NT2/D1 (cell line): ENCODE results near the gene LENG8.
"Not testable (repeated sequence)": the region's sequence is repeated elsewhere in the genome, so short reads cannot be mapped to it uniquely, and the experiment has no call there.

Experiments
- DNase-seq: peaks from one replicate; pipeline ENCODE4 v3.0.0-alpha.2; 2011; ENCODE audit warnings: low read depth, low spot score
- H3K27me3 ChIP-seq: 2 replicates; pipeline ENCODE4 v1.6.0; 2011; ENCODE audit warnings: mild to moderate bottlenecking; ENCODE audit not compliant: insufficient read length, insufficient read depth
- H3K36me3 ChIP-seq: 2 replicates; pipeline ENCODE4 v1.6.1; 2011; ENCODE audit warnings: mild to moderate bottlenecking, low read length, mixed read lengths; ENCODE audit not compliant: insufficient read depth, insufficient read length
- H3K4me1 ChIP-seq: 2 replicates; pipeline ENCODE4 v1.5.1; 2011; ENCODE audit not compliant: insufficient read depth, insufficient read length
- H3K4me3 ChIP-seq: 2 replicates; pipeline ENCODE4 v1.5.1; 2011; ENCODE audit warnings: low read depth; ENCODE audit not compliant: insufficient read length
- H3K9ac ChIP-seq: 2 replicates; pipeline ENCODE4 v1.6.0; 2011; ENCODE audit warnings: low read depth; ENCODE audit not compliant: insufficient read length
- H3K9me3 ChIP-seq: 2 replicates; pipeline ENCODE4 v1.5.1; 2011; ENCODE audit warnings: mild to moderate bottlenecking, low read length; ENCODE audit not compliant: insufficient read depth
- SUZ12 ChIP-seq: IDR thresholded peaks from 2 replicates; pipeline ENCODE4 v1.6.1; 2011; ENCODE audit not compliant: insufficient read length, insufficient read depth; ENCODE audit errors: extremely low read depth
- YY1 ChIP-seq: IDR thresholded peaks from 2 replicates; pipeline ENCODE4 v1.6.1; 2011; ENCODE audit not compliant: insufficient read length, insufficient read depth
- ZNF274 ChIP-seq: IDR thresholded peaks from 2 replicates; pipeline ENCODE4 v1.6.1; 2011; ENCODE audit warnings: mild to moderate bottlenecking, low read depth, low read length

LENG8 gene

GRCh38 chr19:54482889-54483288 is 33.9 kb downstream of the LENG8 start:
- H3K4me3 ChIP-seq: no peak overlapping the region
- DNase-seq: no peak
- no peak overlapping the region for H3K9ac ChIP-seq
- H3K4me1 ChIP-seq: no peaks in the 10 kb centered on the region
- no peaks in the 10 kb centered on the region for H3K9me3 ChIP-seq
- no peak for TF ChIP-seq YY1
- no peak for TF ChIP-seq ZNF274
- no peak for TF ChIP-seq SUZ12
- no peaks in the 10 kb centered on the region for H3K27me3 ChIP-seq
- no peaks in the 10 kb centered on the region for H3K36me3 ChIP-seq

- H3K27me3 ChIP-seq: no peaks in the 10 kb centered on the region
- no peak for DNase-seq
Observed at GRCh38 chr19:54484451-54484850, 35.5 kb downstream of the LENG8 start.

GRCh38 chr19:54485851-54486250 is 36.9 kb downstream of the LENG8 start:
- no peak for DNase-seq
- Histone ChIP-seq H3K9me3 (no peaks in the 10 kb centered on the region), H3K4me1 (peaks cover 1% of the 10 kb centered on the region), H3K9ac (no peak overlapping the region), H3K36me3 (no peaks in the 10 kb centered on the region), H3K4me3 (no peak overlapping the region), H3K27me3 (no peaks in the 10 kb centered on the region)
- TF ChIP-seq YY1: no peak
- no peak for TF ChIP-seq SUZ12
- no peak for TF ChIP-seq ZNF274

More at GRCh38 chr19:54484451-54484850, 35.5 kb downstream of the LENG8 start:
- no peak overlapping the region for H3K9ac ChIP-seq
- H3K4me3 ChIP-seq: no peak overlapping the region
- peaks cover 1% of the 10 kb centered on the region for H3K4me1 ChIP-seq
- TF ChIP-seq YY1: no peak
- no peak for TF ChIP-seq ZNF274
- no peak for TF ChIP-seq SUZ12
- H3K36me3 ChIP-seq: no peaks in the 10 kb centered on the region
- H3K9me3 ChIP-seq: no peaks in the 10 kb centered on the region

- no peak overlapping the region for H3K4me3 ChIP-seq
- no peak overlapping the region for H3K9ac ChIP-seq
- no peaks in the 10 kb centered on the region for H3K9me3 ChIP-seq
- no peak for DNase-seq
- TF ChIP-seq ZNF274: no peak
- TF ChIP-seq YY1: no peak
- no peak for TF ChIP-seq SUZ12
- peaks cover 1% of the 10 kb centered on the region for H3K4me1 ChIP-seq
- no peaks in the 10 kb centered on the region for H3K27me3 ChIP-seq
- no peaks in the 10 kb centered on the region for H3K36me3 ChIP-seq
Observed at GRCh38 chr19:54489341-54489740, 40.3 kb downstream of the LENG8 start.

GRCh38 chr19:54489766-54490165 is 40.8 kb downstream of the LENG8 start:
- no peak overlapping the region for H3K4me3 ChIP-seq
- no peak for DNase-seq
- H3K36me3 ChIP-seq: no peaks in the 10 kb centered on the region
- TF ChIP-seq SUZ12: no peak
- TF ChIP-seq YY1: no peak
- no peak for TF ChIP-seq ZNF274
- H3K9ac ChIP-seq: no peak overlapping the region
- H3K27me3 ChIP-seq: no peaks in the 10 kb centered on the region
- H3K9me3 ChIP-seq: no peaks in the 10 kb centered on the region
- peaks cover 1% of the 10 kb centered on the region for H3K4me1 ChIP-seq

- no peak overlapping the region for H3K9ac ChIP-seq
- H3K9me3 ChIP-seq: no peaks in the 10 kb centered on the region
Observed at GRCh38 chr19:54492568-54492967, 43.6 kb downstream of the LENG8 start.

GRCh38 chr19:54493056-54493455 is 44.1 kb downstream of the LENG8 start:
- H3K27me3 ChIP-seq, H3K9me3 ChIP-seq, H3K9ac ChIP-seq, DNase-seq, H3K36me3 ChIP-seq, H3K4me3 ChIP-seq, H3K4me1 ChIP-seq: not testable (repeated sequence)

More at GRCh38 chr19:54492568-54492967, 43.6 kb downstream of the LENG8 start:
- no peaks in the 10 kb centered on the region for H3K27me3 ChIP-seq
- H3K4me3 ChIP-seq: no peak overlapping the region
- no peaks in the 10 kb centered on the region for H3K36me3 ChIP-seq
- H3K4me1 ChIP-seq: peaks cover 1% of the 10 kb centered on the region
- DNase-seq: no peak
- TF ChIP-seq YY1: no peak
- no peak for TF ChIP-seq ZNF274
- TF ChIP-seq SUZ12: no peak

GRCh38 chr19:54493967-54494585 is 45.1 kb downstream of the LENG8 start:
- Histone ChIP-seq H3K4me1 (peaks cover 1% of the 10 kb centered on the region), H3K9ac (no peak overlapping the region), H3K27me3 (no peaks in the 10 kb centered on the region), H3K36me3 (no peaks in the 10 kb centered on the region), H3K9me3 (no peaks in the 10 kb centered on the region), H3K4me3 (no peak overlapping the region)
- TF ChIP-seq SUZ12 (no peak), ZNF274 (no peak), YY1 (no peak)
- no peak for DNase-seq

GRCh38 chr19:54495284-54495683 is 46.3 kb downstream of the LENG8 start:
- H3K36me3 ChIP-seq: not testable (repeated sequence)

GRCh38 chr19:54497747-54498450 is 48.9 kb downstream of the LENG8 start:
- not testable (repeated sequence) for H3K4me3 ChIP-seq, H3K9me3 ChIP-seq, H3K36me3 ChIP-seq, DNase-seq, H3K4me1 ChIP-seq, H3K27me3 ChIP-seq, H3K9ac ChIP-seq

More at GRCh38 chr19:54495284-54495683, 46.3 kb downstream of the LENG8 start:
- not testable (repeated sequence) for H3K9me3 ChIP-seq, DNase-seq, H3K27me3 ChIP-seq, H3K4me3 ChIP-seq, H3K9ac ChIP-seq, H3K4me1 ChIP-seq

- H3K27me3 ChIP-seq, DNase-seq, H3K4me1 ChIP-seq, H3K4me3 ChIP-seq, H3K9ac ChIP-seq, H3K9me3 ChIP-seq, H3K36me3 ChIP-seq: not testable (repeated sequence)
Observed at GRCh38 chr19:54498451-54498772, 49.4 kb downstream of the LENG8 start.
